GM12875 (cell line): ENCODE measurements around the gene LRRC4C.

ENCODE experiments used
- H3K4me3 ChIP-seq: one replicate; pipeline ENCODE4 v1.5.1; 2011; ENCODE audit warnings: low read depth, low read length, control low read depth
- CTCF ChIP-seq: IDR thresholded peaks from 2 replicates; pipeline ENCODE4 v1.5.1; 2011; ENCODE audit warnings: low read depth, mild to moderate bottlenecking, control low read depth, inconsistent platforms, low read length, moderate library complexity, borderline replicate concordance; ENCODE audit not compliant: insufficient read depth

LRRC4C gene

GRCh38 chr11:40787224-40787623, 672.2 kb downstream of the LRRC4C start:
- no peak for TF ChIP-seq CTCF
- no peak overlapping the region for H3K4me3 ChIP-seq

GRCh38 chr11:40763046-40763445, 696.4 kb downstream of the LRRC4C start:
- no peak for TF ChIP-seq CTCF
- no peak overlapping the region for H3K4me3 ChIP-seq

- H3K4me3 ChIP-seq: no peak overlapping the region
- TF ChIP-seq CTCF: no peak
Observed at GRCh38 chr11:40759341-40759740, 700.1 kb downstream of the LRRC4C start.

GRCh38 chr11:40754297-40754696, 705.2 kb downstream of the LRRC4C start:
- H3K4me3 ChIP-seq: no peak overlapping the region
- TF ChIP-seq CTCF: no peak

- H3K4me3 ChIP-seq: no peak overlapping the region
- no peak for TF ChIP-seq CTCF
Observed at GRCh38 chr11:40746282-40746681, 713.2 kb downstream of the LRRC4C start.

GRCh38 chr11:40732132-40732531, 727.3 kb downstream of the LRRC4C start:
- no peak for TF ChIP-seq CTCF

GRCh38 chr11:40722179-40722795, 737.2 kb downstream of the LRRC4C start:
- peak; percentile 74 for TF ChIP-seq CTCF
- H3K4me3 ChIP-seq: no peak overlapping the region

More at GRCh38 chr11:40732132-40732531, 727.3 kb downstream of the LRRC4C start:
- H3K4me3 ChIP-seq: no peak overlapping the region
